Activated naive CD4-positive, alpha-beta T cell treated with anti-CD3 and anti-CD28 coated beads, Interleukin-2, amount 50 U/mL, for 72 hours (primary cell): Measurements from ENCODE around the gene CDC20. TPM values are rescaled to one million over a fixed set of nuclear protein-coding genes. Genes with fewer than 3 reads are reported as not detected.
"Not testable (repeated sequence)": the region's sequence is repeated elsewhere in the genome, so short reads cannot be mapped to it uniquely, and the experiment has no call there.

Experiments used
- ATAC-seq, 2 donors: fragments of 150-1000 bp; cut with Tn5 transposase; 2 replicates each; pipeline ENCODE4 v1.10.0; 2021; ENCODE audit warnings: mild to moderate bottlenecking in 2 of 2, moderate library complexity in 2 of 2
- DNase-seq, 2 donors: peaks; one replicate each; pipeline ENCODE4 v3.0.0; 2021 to 2022; ENCODE audit warnings: low spot score in 2 of 2
- H3K27ac Mint-ChIP-seq, 2 donors: one replicate each; pipeline ENCODE4 v1.8.0; 2022; ENCODE audit warnings: mild to moderate bottlenecking in 2 of 2, mixed read lengths in 2 of 2
- H3K36me3 Mint-ChIP-seq, 2 donors: one replicate each; pipeline ENCODE4 v1.8.0; 2022; ENCODE audit warnings: mixed read lengths in 2 of 2
- H3K9me3 Mint-ChIP-seq, 2 donors: one replicate each; pipeline ENCODE4 v1.8.0; 2022; ENCODE audit warnings: mixed read lengths in 2 of 2
- total RNA-seq, 2 donors: library from RNA; stranded (reverse); gene quantifications; one replicate each; pipeline ENCODE4 v1.2.3, GENCODE V29; 2022

Gene CDC20
- total RNA-seq, 2 donors from 2014 or later, result 127 to 328 TPM

DNA sequence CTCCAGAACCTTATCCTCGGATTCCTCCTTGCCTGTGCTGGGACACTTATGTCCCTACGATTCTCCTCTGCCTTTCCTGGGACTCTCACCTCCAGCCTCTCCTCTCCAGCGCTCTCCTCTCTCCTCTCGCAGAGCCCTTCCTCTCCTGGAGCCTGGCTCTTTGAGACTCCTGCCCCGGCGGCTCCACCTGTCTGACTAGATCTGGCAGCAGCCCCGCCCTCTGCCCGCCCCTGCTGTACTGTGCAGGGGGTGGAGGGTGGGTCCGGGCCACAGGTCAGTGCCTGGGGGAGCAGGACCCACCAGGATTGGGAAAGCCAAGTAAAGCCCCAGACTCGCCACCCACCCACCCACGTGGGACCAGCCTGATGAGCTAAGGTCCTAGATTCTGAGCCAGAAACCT, 7.4 kb downstream of the CDC20 start:
- Mint-ChIP-seq H3K27ac (peak overlapping the region; percentile 93 to 94), H3K36me3 (peaks cover 37 to 43% of the 10 kb centered on the region in 2 donors), H3K9me3 (no peaks in the 10 kb centered on the region)
- DNase-seq (no peak), ATAC-seq (no peak)

GRCh38 chr1:43366601-43367025, 7.8 kb downstream of the CDC20 start:
- peaks cover 32 to 39% of the 10 kb centered on the region in 2 donors for H3K36me3 Mint-ChIP-seq
- DNase-seq (no peak), ATAC-seq (no peak)
- H3K27ac Mint-ChIP-seq, result peak overlapping the region; percentile 92 to 94
- no peaks in the 10 kb centered on the region for H3K9me3 Mint-ChIP-seq

- H3K27ac Mint-ChIP-seq, result peak overlapping the region; percentile 92 to 94
- DNase-seq (peak in 1 of 2 donors; percentile 38), ATAC-seq (peak; percentile 59 to 76)
- peaks cover 26 to 32% of the 10 kb centered on the region in 2 donors for H3K36me3 Mint-ChIP-seq
- no peaks in the 10 kb centered on the region for H3K9me3 Mint-ChIP-seq
These were observed 8.5 kb downstream of the CDC20 start for GRCh38 chr1:43367026-43367903.

DNA sequence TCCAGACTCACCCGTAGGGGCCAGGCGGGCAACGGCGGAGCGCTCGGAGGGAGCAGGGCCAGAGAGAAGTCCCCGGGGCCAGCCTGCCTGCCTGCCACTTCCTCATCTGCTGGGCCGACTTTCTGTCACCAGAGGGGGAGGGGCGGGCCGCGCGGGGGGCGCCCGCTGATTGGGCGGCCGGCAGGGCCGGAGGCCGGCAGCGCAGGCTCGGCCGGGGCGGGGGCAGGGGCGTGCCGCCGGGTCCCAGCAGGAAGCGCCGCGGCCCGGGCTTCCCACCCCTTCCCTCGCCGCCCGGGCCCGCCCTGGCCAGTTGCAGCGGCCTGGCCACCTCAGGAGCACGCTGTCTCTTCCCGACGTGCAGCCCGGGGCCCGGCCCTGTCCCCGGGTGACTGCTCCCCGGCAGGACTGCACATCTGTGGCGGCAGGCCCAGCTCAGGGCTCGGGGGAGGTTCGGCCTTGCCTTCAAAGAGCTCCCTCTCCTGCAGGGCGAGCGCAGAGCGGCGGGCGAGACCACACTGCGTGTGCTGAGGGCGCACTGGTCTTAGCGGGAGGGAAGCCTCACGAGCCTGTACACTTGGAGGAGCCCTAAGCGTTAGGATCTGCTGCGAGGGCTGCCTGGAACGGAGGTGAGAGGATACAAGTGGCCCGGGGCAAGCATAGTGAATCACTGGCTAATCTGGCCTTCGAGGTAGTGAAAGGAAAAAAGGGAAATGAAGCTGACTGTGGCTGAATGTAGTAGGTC, 9.3 kb downstream of the CDC20 start, which contains the start of gene ELOVL1:
ELOVL1 (minus strand) TSS at position 108 of the 742 bp plus-strand sequence. CDS start 2,402 bp downstream, outside the sequence.
- ATAC-seq (peak; percentile 89), DNase-seq (peak; percentile 90 to 92)
- Mint-ChIP-seq H3K9me3 (no peaks in the 10 kb centered on the region), H3K36me3 (peaks cover 26% of the 10 kb centered on the region in 2 donors), H3K27ac (peak within 1 kb of the TSS; percentile 92 to 94)

- Mint-ChIP-seq H3K9me3 (no peaks in the 10 kb centered on the region), H3K27ac (peak overlapping the region; percentile 84 to 94), H3K36me3 (peaks cover 23 to 26% of the 10 kb centered on the region in 2 donors)
- ATAC-seq (no peak), DNase-seq (no peak)
These were observed 9.9 kb downstream of the CDC20 start for GRCh38 chr1:43368646-43369020.

DNA sequence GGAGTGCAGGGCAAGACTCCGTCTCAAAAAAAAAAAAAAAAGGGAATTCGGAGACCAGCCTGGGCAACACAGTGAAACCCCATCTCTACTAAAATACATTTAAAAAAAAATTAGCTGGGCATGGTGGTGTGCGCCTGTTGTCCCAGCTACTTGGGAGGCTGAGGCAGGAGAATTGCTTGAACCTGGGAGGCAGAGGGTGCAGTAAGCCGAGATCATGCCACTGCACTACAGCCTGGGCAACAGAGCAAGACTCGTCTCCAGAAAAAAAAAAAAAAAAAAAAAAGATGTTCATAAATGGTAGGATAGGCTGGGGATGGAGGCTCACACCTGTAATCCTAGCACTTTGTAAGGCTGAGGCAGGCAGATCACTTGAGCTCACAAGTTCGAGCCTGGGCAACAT, 11.0 kb downstream of the CDC20 start:
- H3K9me3 Mint-ChIP-seq, DNase-seq, ATAC-seq, H3K27ac Mint-ChIP-seq: not testable (repeated sequence)
- peaks cover 14 to 20% of the 10 kb centered on the region in 2 donors for H3K36me3 Mint-ChIP-seq

- Mint-ChIP-seq H3K36me3 (peaks cover 12 to 14% of the 10 kb centered on the region in 2 donors), H3K27ac (no peak overlapping the region), H3K9me3 (no peaks in the 10 kb centered on the region)
- DNase-seq (no peak), ATAC-seq (no peak)
These were observed 11.8 kb downstream of the CDC20 start for GRCh38 chr1:43370564-43370963.

- ATAC-seq (no peak), DNase-seq (no peak)
- no peak overlapping the region for H3K27ac Mint-ChIP-seq
- H3K9me3 Mint-ChIP-seq, result no peaks in the 10 kb centered on the region
- H3K36me3 Mint-ChIP-seq, result peaks cover 9 to 10% of the 10 kb centered on the region in 2 donors
These were observed 13.4 kb downstream of the CDC20 start for GRCh38 chr1:43372172-43372571.

DNA sequence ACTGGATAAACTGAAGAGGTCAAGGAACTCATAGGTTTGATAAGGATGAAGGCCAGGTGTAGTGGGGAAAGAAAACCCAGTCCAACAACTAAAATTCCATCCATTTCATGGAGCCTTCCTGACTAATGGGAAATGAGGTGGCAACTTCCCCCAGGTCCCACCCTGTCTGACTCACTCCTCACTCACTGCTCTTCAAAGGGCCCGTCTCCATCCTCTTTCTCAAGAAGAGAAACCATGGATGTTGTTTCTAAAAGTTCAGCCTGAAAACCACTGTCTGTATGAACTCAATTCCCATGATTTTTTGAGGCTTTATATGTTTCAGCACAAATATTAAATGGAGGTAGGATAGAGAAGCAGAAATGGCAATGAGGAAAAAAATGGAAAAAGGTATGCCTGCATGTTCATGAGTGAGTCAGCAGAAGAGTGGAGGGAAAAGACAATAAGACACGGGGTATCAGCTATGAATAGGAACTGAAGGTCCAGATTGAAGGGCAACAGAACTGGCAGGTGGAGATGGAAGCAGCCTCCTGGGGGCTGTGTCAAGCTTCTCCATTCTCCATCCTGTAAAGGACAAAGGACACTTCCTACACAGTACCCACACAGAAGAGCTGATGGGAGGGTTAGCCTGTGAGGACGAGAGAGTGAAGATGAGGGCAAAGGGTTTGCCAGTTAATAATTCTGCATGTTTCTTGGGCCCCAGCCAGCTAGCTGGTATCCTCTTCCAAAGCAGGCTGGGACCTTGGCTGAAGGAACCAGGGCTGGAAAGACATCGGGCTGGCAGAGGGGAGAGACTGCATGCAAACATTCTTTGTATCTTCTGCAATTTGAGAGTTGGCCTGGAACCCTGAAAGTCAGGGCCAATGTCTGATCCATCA, 14.5 kb downstream of the CDC20 start:
- Mint-ChIP-seq H3K27ac (no peak overlapping the region), H3K36me3 (peaks cover 5 to 6% of the 10 kb centered on the region in 2 donors), H3K9me3 (no peaks in the 10 kb centered on the region)
- ATAC-seq (no peak), DNase-seq (no peak)

GRCh38 chr1:43376723-43377235, 18.0 kb downstream of the CDC20 start:
- H3K27ac Mint-ChIP-seq, result no peak overlapping the region
- DNase-seq, result no peak
- H3K9me3 Mint-ChIP-seq, result no peaks in the 10 kb centered on the region
- H3K36me3 Mint-ChIP-seq, result no peaks in the 10 kb centered on the region
- no peak for ATAC-seq

GRCh38 chr1:43377831-43378230, 19.1 kb downstream of the CDC20 start:
- Mint-ChIP-seq H3K9me3 (no peaks in the 10 kb centered on the region), H3K36me3 (peaks cover 0 to 3% of the 10 kb centered on the region in 2 donors), H3K27ac (no peak overlapping the region)
- DNase-seq (no peak), ATAC-seq (no peak)

- H3K27ac Mint-ChIP-seq, result no peak overlapping the region
- ATAC-seq (no peak), DNase-seq (no peak)
- H3K36me3 Mint-ChIP-seq, result peaks cover 0 to 10% of the 10 kb centered on the region in 2 donors
- H3K9me3 Mint-ChIP-seq, result no peaks in the 10 kb centered on the region
These were observed 20.7 kb downstream of the CDC20 start for GRCh38 chr1:43379476-43379875.

- peak in 1 of 2 donors; percentile 50 for ATAC-seq
- peaks cover 4 to 16% of the 10 kb centered on the region in 2 donors for H3K36me3 Mint-ChIP-seq
- peak overlapping the region in 1 of 2 donors; percentile 87 for H3K27ac Mint-ChIP-seq
These were observed 22.8 kb downstream of the CDC20 start for GRCh38 chr1:43381612-43382011.

DNA sequence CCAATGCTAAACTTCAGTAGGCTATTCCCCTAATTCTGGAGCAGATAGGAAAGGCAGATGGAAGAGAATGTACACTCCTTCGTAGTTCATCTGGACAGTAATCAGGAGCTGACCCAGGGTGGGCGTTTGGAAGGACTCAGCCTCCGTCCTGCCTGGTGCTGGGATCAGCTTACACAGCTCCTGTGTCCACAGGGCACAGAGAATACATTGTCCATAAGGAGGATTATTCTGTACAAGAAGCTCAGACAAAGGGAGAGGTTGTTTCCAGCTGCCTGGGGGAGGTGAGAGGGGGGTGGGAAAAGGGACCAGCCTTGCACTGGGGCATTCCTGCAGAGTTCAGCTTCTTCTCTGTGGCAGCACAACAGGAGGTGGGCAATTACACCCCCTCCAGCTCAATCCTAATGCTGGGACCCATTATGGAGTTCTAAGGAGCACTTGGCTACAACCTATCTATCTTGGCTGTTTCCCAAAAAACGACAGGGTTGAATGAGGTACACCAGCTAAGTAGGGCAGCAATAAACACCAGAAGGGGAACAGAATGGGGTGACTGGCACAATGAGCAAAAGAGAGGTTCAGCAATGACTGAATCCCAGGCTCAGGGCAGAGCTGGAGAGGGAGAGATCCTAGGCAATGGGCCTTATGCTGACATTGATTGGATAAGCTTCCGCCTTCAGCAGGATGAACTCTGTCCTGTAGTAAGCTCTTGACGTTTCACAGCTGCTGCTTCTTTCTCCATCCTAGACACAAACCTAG, 23.4 kb downstream of the CDC20 start:
- peaks cover 10 to 16% of the 10 kb centered on the region in 2 donors for H3K36me3 Mint-ChIP-seq
- H3K27ac Mint-ChIP-seq, result no peak overlapping the region
- no peaks in the 10 kb centered on the region for H3K9me3 Mint-ChIP-seq
- peak in 1 of 2 donors; percentile 7 for ATAC-seq
- DNase-seq, result no peak

More at GRCh38 chr1:43381612-43382011, 22.8 kb downstream of the CDC20 start:
- DNase-seq, result no peak
- H3K9me3 Mint-ChIP-seq, result no peaks in the 10 kb centered on the region

- DNase-seq (no peak), ATAC-seq (no peak)
- H3K9me3 Mint-ChIP-seq, result no peaks in the 10 kb centered on the region
- H3K36me3 Mint-ChIP-seq, result peaks cover 15 to 16% of the 10 kb centered on the region in 2 donors
- H3K27ac Mint-ChIP-seq, result no peak overlapping the region
These were observed 24.7 kb downstream of the CDC20 start for GRCh38 chr1:43383449-43383848.
